LNCaP clone FGC (cell line): Measurements from ENCODE around the gene ZNF710.
A peak's percentile ranks its signal among the peaks of the same experiment; 100 is the strongest.
"Not testable (repeated sequence)": the region's sequence is repeated elsewhere in the genome, so short reads cannot be mapped to it uniquely, and the experiment has no call there.

Experiments used
- DNase-seq: peaks from one replicate; pipeline ENCODE4 v3.0.0-alpha.2; 2011; ENCODE audit warnings: low read depth
- H3K4me3 ChIP-seq: 2 replicates; pipeline ENCODE4 v1.5.1; 2011; ENCODE audit warnings: mild to moderate bottlenecking, low read depth, low read length, control low read depth
- CTCF ChIP-seq: IDR thresholded peaks from 2 replicates; pipeline ENCODE4 v1.5.1; 2012; ENCODE audit warnings: mild to moderate bottlenecking; ENCODE audit not compliant: control insufficient read depth, insufficient read depth; ENCODE audit errors: extremely low read depth

Gene ZNF710

GRCh38 chr15:89967881-89968280 lies 33.2 kb upstream of the ZNF710 start:
- H3K4me3 ChIP-seq = no peak overlapping the region
- TF ChIP-seq CTCF = no peak
- no peak for DNase-seq

GRCh38 chr15:89971592-89971997 lies 29.5 kb upstream of the ZNF710 start:
- no peak for DNase-seq
- no peak overlapping the region for H3K4me3 ChIP-seq
- TF ChIP-seq CTCF = peak; percentile 39

- TF ChIP-seq CTCF = no peak
- H3K4me3 ChIP-seq = no peak overlapping the region
- no peak for DNase-seq
Observed at GRCh38 chr15:89972085-89972484, 29.0 kb upstream of the ZNF710 start.

GRCh38 chr15:89975482-89976245 lies 25.5 kb upstream of the ZNF710 start:
- TF ChIP-seq CTCF = no peak
- no peak overlapping the region for H3K4me3 ChIP-seq
- DNase-seq = no peak

GRCh38 chr15:89976246-89976600 lies 24.9 kb upstream of the ZNF710 start:
- no peak for DNase-seq
- no peak for TF ChIP-seq CTCF
- no peak overlapping the region for H3K4me3 ChIP-seq

- H3K4me3 ChIP-seq, DNase-seq: not testable (repeated sequence)
Observed at GRCh38 chr15:89977836-89978235, 23.3 kb upstream of the ZNF710 start.

GRCh38 chr15:89978914-89979313 lies 22.2 kb upstream of the ZNF710 start:
- H3K4me3 ChIP-seq = no peak overlapping the region
- no peak for DNase-seq
- no peak for TF ChIP-seq CTCF

- DNase-seq = no peak
- no peak for TF ChIP-seq CTCF
- H3K4me3 ChIP-seq = no peak overlapping the region
Observed at GRCh38 chr15:89980896-89981295, 20.2 kb upstream of the ZNF710 start.
